ENCODE results near the gene CEP89.
"Not testable (repeated sequence)": the region's sequence is repeated elsewhere in the genome, so short reads cannot be mapped to it uniquely, and the experiment has no call there.

CEP89 gene

GRCh38 chr19:32997716-32998355, 26.1 kb upstream of the CEP89 start:
- H3K36me3 ChIP-seq (ENCODE audit: control insufficient read depth, insufficient read depth, low read length), result no peaks in the 10 kb centered on the region
- H3K4me1 ChIP-seq (ENCODE audit: control insufficient read depth, insufficient read depth, low read length), result no peaks in the 10 kb centered on the region
- 96% methylated on average over 14 of the region's 14 CpGs for WGBS, 2 experiments
- no peaks in the 10 kb centered on the region for H3K9me3 ChIP-seq (ENCODE audit: control insufficient read depth, low read length)
- no peaks in the 10 kb centered on the region for H3K27me3 ChIP-seq (ENCODE audit: control insufficient read depth, insufficient read depth, low read length, poor library complexity, severe bottlenecking)
- H3K4me3 ChIP-seq (ENCODE audit: insufficient read depth, low read depth, low read length), result no peak overlapping the region
- H3K27ac ChIP-seq (ENCODE audit: insufficient read depth, low read depth, low read length, poor library complexity, severe bottlenecking), result no peak overlapping the region

- H3K27me3 ChIP-seq (ENCODE audit: control insufficient read depth, insufficient read depth, low read length, poor library complexity, severe bottlenecking); H3K4me3 ChIP-seq (ENCODE audit: insufficient read depth, low read depth, low read length); H3K27ac ChIP-seq (ENCODE audit: insufficient read depth, low read depth, low read length, poor library complexity, severe bottlenecking); H3K4me1 ChIP-seq (ENCODE audit: control insufficient read depth, insufficient read depth, low read length); H3K36me3 ChIP-seq (ENCODE audit: control insufficient read depth, insufficient read depth, low read length); H3K9me3 ChIP-seq (ENCODE audit: control insufficient read depth, low read length): not testable (repeated sequence)
- WGBS, 2 experiments, result 81 to 82% methylated on average over 7 of the region's 7 CpGs
These were observed 25.3 kb upstream of the CEP89 start for GRCh38 chr19:32997061-32997464.

GRCh38 chr19:32995966-32996365, 24.2 kb upstream of the CEP89 start:
- H3K9me3 ChIP-seq (ENCODE audit: control insufficient read depth, low read length); H3K4me1 ChIP-seq (ENCODE audit: control insufficient read depth, insufficient read depth, low read length); H3K27ac ChIP-seq (ENCODE audit: insufficient read depth, low read depth, low read length, poor library complexity, severe bottlenecking); H3K36me3 ChIP-seq (ENCODE audit: control insufficient read depth, insufficient read depth, low read length); H3K27me3 ChIP-seq (ENCODE audit: control insufficient read depth, insufficient read depth, low read length, poor library complexity, severe bottlenecking); H3K4me3 ChIP-seq (ENCODE audit: insufficient read depth, low read depth, low read length): not testable (repeated sequence)
- 95% methylated on average over 17 of the region's 17 CpGs for WGBS, 2 experiments

- no peaks in the 10 kb centered on the region for H3K4me1 ChIP-seq (ENCODE audit: control insufficient read depth, insufficient read depth, low read length)
- H3K9me3 ChIP-seq (ENCODE audit: control insufficient read depth, low read length), result no peaks in the 10 kb centered on the region
- no peaks in the 10 kb centered on the region for H3K27me3 ChIP-seq (ENCODE audit: control insufficient read depth, insufficient read depth, low read length, poor library complexity, severe bottlenecking)
- WGBS, 2 experiments, result 93 to 95% methylated on average over 5 of the region's 5 CpGs
- H3K4me3 ChIP-seq (ENCODE audit: insufficient read depth, low read depth, low read length), result no peak overlapping the region
- no peak overlapping the region for H3K27ac ChIP-seq (ENCODE audit: insufficient read depth, low read depth, low read length, poor library complexity, severe bottlenecking)
- H3K36me3 ChIP-seq (ENCODE audit: control insufficient read depth, insufficient read depth, low read length), result peaks cover 5% of the 10 kb centered on the region
These were observed 17.0 kb upstream of the CEP89 start for GRCh38 chr19:32988724-32989123.

GRCh38 chr19:32988254-32988653, 16.5 kb upstream of the CEP89 start:
- H3K36me3 ChIP-seq (ENCODE audit: control insufficient read depth, insufficient read depth, low read length), result not testable (repeated sequence)
- 92 to 93% methylated on average over 5 of the region's 5 CpGs for WGBS, 2 experiments

GRCh38 chr19:32982488-32982887, 10.7 kb upstream of the CEP89 start:
- not testable (repeated sequence) for H3K27ac ChIP-seq (ENCODE audit: insufficient read depth, low read depth, low read length, poor library complexity, severe bottlenecking); H3K27me3 ChIP-seq (ENCODE audit: control insufficient read depth, insufficient read depth, low read length, poor library complexity, severe bottlenecking); H3K9me3 ChIP-seq (ENCODE audit: control insufficient read depth, low read length); H3K4me3 ChIP-seq (ENCODE audit: insufficient read depth, low read depth, low read length); H3K4me1 ChIP-seq (ENCODE audit: control insufficient read depth, insufficient read depth, low read length); H3K36me3 ChIP-seq (ENCODE audit: control insufficient read depth, insufficient read depth, low read length)
- WGBS, 2 experiments, result 95 to 98% methylated on average over 6 of the region's 6 CpGs

More at GRCh38 chr19:32988254-32988653, 16.5 kb upstream of the CEP89 start:
- H3K27ac ChIP-seq (ENCODE audit: insufficient read depth, low read depth, low read length, poor library complexity, severe bottlenecking); H3K4me3 ChIP-seq (ENCODE audit: insufficient read depth, low read depth, low read length); H3K9me3 ChIP-seq (ENCODE audit: control insufficient read depth, low read length); H3K27me3 ChIP-seq (ENCODE audit: control insufficient read depth, insufficient read depth, low read length, poor library complexity, severe bottlenecking); H3K4me1 ChIP-seq (ENCODE audit: control insufficient read depth, insufficient read depth, low read length): not testable (repeated sequence)

- not testable (repeated sequence) for H3K27me3 ChIP-seq (ENCODE audit: control insufficient read depth, insufficient read depth, low read length, poor library complexity, severe bottlenecking); H3K27ac ChIP-seq (ENCODE audit: insufficient read depth, low read depth, low read length, poor library complexity, severe bottlenecking); H3K9me3 ChIP-seq (ENCODE audit: control insufficient read depth, low read length); H3K4me3 ChIP-seq (ENCODE audit: insufficient read depth, low read depth, low read length); H3K36me3 ChIP-seq (ENCODE audit: control insufficient read depth, insufficient read depth, low read length); H3K4me1 ChIP-seq (ENCODE audit: control insufficient read depth, insufficient read depth, low read length)
- WGBS, 2 experiments, result 87 to 97% methylated on average over 4 to 7 of the region's 7 CpGs
These were observed 8.0 kb upstream of the CEP89 start for GRCh38 chr19:32979807-32980206.

- 92 to 95% methylated on average over 4 of the region's 4 CpGs for WGBS, 2 experiments
- not testable (repeated sequence) for H3K9me3 ChIP-seq (ENCODE audit: control insufficient read depth, low read length); H3K27ac ChIP-seq (ENCODE audit: insufficient read depth, low read depth, low read length, poor library complexity, severe bottlenecking); H3K36me3 ChIP-seq (ENCODE audit: control insufficient read depth, insufficient read depth, low read length); H3K4me1 ChIP-seq (ENCODE audit: control insufficient read depth, insufficient read depth, low read length); H3K4me3 ChIP-seq (ENCODE audit: insufficient read depth, low read depth, low read length); H3K27me3 ChIP-seq (ENCODE audit: control insufficient read depth, insufficient read depth, low read length, poor library complexity, severe bottlenecking)
These were observed 6.1 kb upstream of the CEP89 start for GRCh38 chr19:32977813-32978212.

GRCh38 chr19:32977280-32977679, 5.5 kb upstream of the CEP89 start:
- no peaks in the 10 kb centered on the region for H3K4me1 ChIP-seq (ENCODE audit: control insufficient read depth, insufficient read depth, low read length)
- no peak overlapping the region for H3K27ac ChIP-seq (ENCODE audit: insufficient read depth, low read depth, low read length, poor library complexity, severe bottlenecking)
- no peaks in the 10 kb centered on the region for H3K27me3 ChIP-seq (ENCODE audit: control insufficient read depth, insufficient read depth, low read length, poor library complexity, severe bottlenecking)
- 96% methylated on average over 7 of the region's 7 CpGs for WGBS, 2 experiments
- H3K4me3 ChIP-seq (ENCODE audit: insufficient read depth, low read depth, low read length), result no peak overlapping the region
- H3K9me3 ChIP-seq (ENCODE audit: control insufficient read depth, low read length), result no peaks in the 10 kb centered on the region
- no peaks in the 10 kb centered on the region for H3K36me3 ChIP-seq (ENCODE audit: control insufficient read depth, insufficient read depth, low read length)

- no peak overlapping the region for H3K4me3 ChIP-seq (ENCODE audit: insufficient read depth, low read depth, low read length)
- no peaks in the 10 kb centered on the region for H3K9me3 ChIP-seq (ENCODE audit: control insufficient read depth, low read length)
- no peak overlapping the region for H3K27ac ChIP-seq (ENCODE audit: insufficient read depth, low read depth, low read length, poor library complexity, severe bottlenecking)
- no peaks in the 10 kb centered on the region for H3K27me3 ChIP-seq (ENCODE audit: control insufficient read depth, insufficient read depth, low read length, poor library complexity, severe bottlenecking)
- H3K36me3 ChIP-seq (ENCODE audit: control insufficient read depth, insufficient read depth, low read length), result no peaks in the 10 kb centered on the region
- 62% methylated on average over 14 of the region's 14 CpGs for WGBS, 2 experiments
- no peaks in the 10 kb centered on the region for H3K4me1 ChIP-seq (ENCODE audit: control insufficient read depth, insufficient read depth, low read length)
These were observed 4.6 kb upstream of the CEP89 start for GRCh38 chr19:32976223-32976805.
